ENCODE results near the gene ADAMTSL5. TPM values are rescaled to one million over a fixed set of nuclear protein-coding genes. Genes with fewer than 3 reads are reported as not detected.

ADAMTSL5 gene
- total RNA-seq, 1 experiment from 2014 or later = 11.1 TPM

GRCh38 chr19:1497578-1498235 lies 15.1 kb downstream of the ADAMTSL5 start:
- Mint-ChIP-seq H3K27ac (ENCODE audit: low read depth, unreplicated experiment) (no peak overlapping the region), H3K4me1 (ENCODE audit: insufficient read depth, unreplicated experiment) (no peaks in the 10 kb centered on the region), H3K36me3 (ENCODE audit: insufficient read depth, unreplicated experiment) (no peaks in the 10 kb centered on the region), H3K9me3 (ENCODE audit: unreplicated experiment) (no peaks in the 10 kb centered on the region), H3K27me3 (ENCODE audit: insufficient read depth, unreplicated experiment) (no peaks in the 10 kb centered on the region), H3K4me3 (ENCODE audit: unreplicated experiment) (no peak overlapping the region)
- ChIA-PET CTCF (no interaction called here), POLR2A (interaction anchor here (0.6 kb wide), 1 partner anchor 432 kb away, joined by 3 read pairs; no protein-coding TSS in a partner anchor)
- intact Hi-C loops (cut with micrococcal nuclease) = no loop called here
- BruUV-seq (replicated peaks) = no TSS peak
- no peak for TF ChIP-seq CTCF (IDR thresholded peaks at IDR 0.05; ENCODE audit: unreplicated experiment)
- DNase-seq (ENCODE audit: unreplicated experiment) = no peak

GRCh38 chr19:1496714-1497577 lies 15.9 kb downstream of the ADAMTSL5 start:
- intact Hi-C loops (cut with micrococcal nuclease) = no loop called here
- DNase-seq (ENCODE audit: unreplicated experiment) = no peak
- no peaks in the 10 kb centered on the region for H3K36me3 Mint-ChIP-seq (ENCODE audit: insufficient read depth, unreplicated experiment)
- no peak for TF ChIP-seq CTCF (IDR thresholded peaks at IDR 0.05; ENCODE audit: unreplicated experiment)
- no peak overlapping the region for H3K4me3 Mint-ChIP-seq (ENCODE audit: unreplicated experiment)
- ChIA-PET POLR2A (no interaction called here), CTCF (no interaction called here)
- peaks cover 3% of the 10 kb centered on the region for H3K4me1 Mint-ChIP-seq (ENCODE audit: insufficient read depth, unreplicated experiment)
- no peaks in the 10 kb centered on the region for H3K9me3 Mint-ChIP-seq (ENCODE audit: unreplicated experiment)
- no TSS peak for BruUV-seq (replicated peaks)
- H3K27me3 Mint-ChIP-seq (ENCODE audit: insufficient read depth, unreplicated experiment) = no peaks in the 10 kb centered on the region
- no peak overlapping the region for H3K27ac Mint-ChIP-seq (ENCODE audit: low read depth, unreplicated experiment)

- no peak for DNase-seq (ENCODE audit: unreplicated experiment)
- TF ChIP-seq CTCF (IDR thresholded peaks at IDR 0.05; ENCODE audit: unreplicated experiment) = no peak
- ChIA-PET POLR2A (no interaction called here), CTCF (no interaction called here)
- H3K4me3 Mint-ChIP-seq (ENCODE audit: unreplicated experiment) = no peak overlapping the region
- intact Hi-C loops (cut with micrococcal nuclease) = no loop called here
- no peaks in the 10 kb centered on the region for H3K27me3 Mint-ChIP-seq (ENCODE audit: insufficient read depth, unreplicated experiment)
- H3K4me1 Mint-ChIP-seq (ENCODE audit: insufficient read depth, unreplicated experiment) = peaks cover 7% of the 10 kb centered on the region
- no peaks in the 10 kb centered on the region for H3K36me3 Mint-ChIP-seq (ENCODE audit: insufficient read depth, unreplicated experiment)
- no peaks in the 10 kb centered on the region for H3K9me3 Mint-ChIP-seq (ENCODE audit: unreplicated experiment)
- no TSS peak for BruUV-seq (replicated peaks)
- no peak overlapping the region for H3K27ac Mint-ChIP-seq (ENCODE audit: low read depth, unreplicated experiment)
These were observed 16.8 kb downstream of the ADAMTSL5 start for GRCh38 chr19:1495799-1496713.

All from MCF 10A (cell line).